Peyer's patch (tissue), 4 donors: Measurements from ENCODE around the gene NCF2. TPM values are rescaled to one million over a fixed set of nuclear protein-coding genes. Genes with fewer than 3 reads are reported as not detected.

ENCODE experiments used
- DNase-seq, 3 donors: peaks; one replicate each; pipeline ENCODE4 v3.0.0-alpha.2; 2017 to 2019
- H3K27ac ChIP-seq, 4 donors: fragments of 200-600 bp; sonication (generic); one replicate each; pipeline ENCODE4 v1.5.1; 2016 to 2019
- H3K27me3 ChIP-seq, 2 donors: fragments of 200-600 bp; sonication (generic); one replicate each; pipeline ENCODE4 v1.5.1; 2019
- H3K36me3 ChIP-seq, 3 donors: fragments of 200-600 bp; sonication (generic); one replicate each; pipeline ENCODE4 v1.5.1; 2016 to 2019
- H3K4me1 ChIP-seq, 4 donors: fragments of 200-600 bp; sonication (generic); one replicate each; pipeline ENCODE4 v1.5.1; 2016 to 2019
- H3K4me3 ChIP-seq, 4 donors: fragments of 200-600 bp; sonication (generic); 1 replicate in 3 of 4; 2 replicates in 1 of 4; pipeline ENCODE4 v1.5.1; 2016 to 2019; ENCODE audit warnings: mild to moderate bottlenecking in 1 of 4
- H3K9me3 ChIP-seq, 4 donors: fragments of 200-600 bp; sonication (generic); one replicate each; pipeline ENCODE4 v1.5.1; 2016 to 2019; ENCODE audit warnings: mild to moderate bottlenecking in 1 of 4
- CTCF ChIP-seq, 6 experiments: fragments of 450-650 bp in 4 of 6; fragments of 200-600 bp in 2 of 6; sonication (generic) in 1 of 6; IDR thresholded peaks; one replicate each; pipeline ENCODE4 v1.5.1; 2017 to 2019; ENCODE audit warnings: antibody characterized with exemption in 6 of 6, mild to moderate bottlenecking in 3 of 6, moderate library complexity in 1 of 6
- POLR2A ChIP-seq, 2 donors: fragments of 450-650 bp; IDR thresholded peaks; one replicate each; pipeline ENCODE4 v1.5.1; 2017; ENCODE audit warnings: antibody characterized with exemption in 2 of 2, mild to moderate bottlenecking in 2 of 2, moderate library complexity in 2 of 2
- total RNA-seq, 4 donors: library from RNA; depleted of rRNA; stranded (reverse); fragments of >200 nt; gene quantifications; one replicate each; pipeline ENCODE4 v1.1.0, GENCODE V29; 2016

NCF2 gene
- total RNA-seq, 4 donors from 2014 or later = 1.6 to 13.2 (median 5.6) TPM

GRCh38 chr1:183552441-183552840, 37.8 kb downstream of the NCF2 start:
- Histone ChIP-seq H3K27me3 (no peaks in the 10 kb centered on the region), H3K4me3 (no peak overlapping the region), H3K27ac (no peak overlapping the region), H3K9me3 (no peaks in the 10 kb centered on the region), H3K36me3 (peaks cover 0 to 66% (median 0%) of the 10 kb centered on the region in 3 donors), H3K4me1 (no peaks in the 10 kb centered on the region)
- no peak for DNase-seq
- TF ChIP-seq CTCF (IDR thresholded peaks at IDR 0.05) (no peak), POLR2A (IDR thresholded peaks at IDR 0.05) (no peak)

DNA sequence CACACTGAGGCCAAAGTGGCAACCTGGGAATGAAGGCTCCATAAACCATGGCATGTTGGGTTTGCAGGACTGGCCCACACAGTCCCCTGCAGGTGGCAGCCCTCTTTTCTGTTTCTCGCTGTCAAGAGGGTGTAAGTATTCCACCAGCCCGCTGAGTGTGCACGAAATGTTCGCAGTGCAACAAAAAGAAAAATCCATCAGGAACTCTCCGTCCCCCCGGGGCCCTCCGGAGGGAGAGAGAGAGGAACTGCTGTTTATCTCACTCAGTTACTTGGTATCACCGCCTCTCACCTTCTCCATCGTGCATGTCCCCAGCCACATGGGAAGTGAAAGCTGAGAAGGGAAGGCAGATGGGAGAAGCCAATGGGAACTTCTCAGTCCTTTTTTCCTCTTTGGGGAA, 38.3 kb downstream of the NCF2 start:
- Histone ChIP-seq H3K27me3 (no peaks in the 10 kb centered on the region), H3K4me3 (no peak overlapping the region), H3K27ac (no peak overlapping the region), H3K4me1 (no peaks in the 10 kb centered on the region), H3K9me3 (no peaks in the 10 kb centered on the region), H3K36me3 (peaks cover 0 to 71% (median 0%) of the 10 kb centered on the region in 3 donors)
- TF ChIP-seq CTCF (IDR thresholded peaks at IDR 0.05) (no peak), POLR2A (IDR thresholded peaks at IDR 0.05) (no peak)
- no peak for DNase-seq

DNA sequence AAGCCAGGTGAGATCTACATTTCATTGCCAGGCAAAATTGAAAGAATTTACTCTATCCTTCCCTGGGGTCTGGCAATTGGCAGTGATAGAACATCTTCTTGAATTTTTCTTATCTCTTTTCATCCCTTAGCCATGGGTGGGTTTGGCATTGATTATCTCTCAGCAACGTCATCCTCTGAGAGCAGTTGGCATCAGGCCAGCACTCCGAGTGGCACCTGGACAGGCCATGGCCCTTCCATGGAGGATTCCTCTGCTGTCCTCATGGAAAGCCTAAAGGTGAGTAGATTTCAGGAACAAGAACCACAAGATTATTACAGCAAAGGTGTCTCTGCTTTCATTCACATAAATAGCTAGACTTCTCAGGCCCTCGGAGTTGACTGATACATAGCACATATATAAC, 39.3 kb downstream of the NCF2 start:
- Histone ChIP-seq H3K36me3 (peaks cover 0 to 81% (median 0%) of the 10 kb centered on the region in 3 donors), H3K27ac (no peak overlapping the region), H3K27me3 (no peaks in the 10 kb centered on the region), H3K4me1 (no peaks in the 10 kb centered on the region), H3K4me3 (no peak overlapping the region), H3K9me3 (no peaks in the 10 kb centered on the region)
- no peak for DNase-seq
- no peak for TF ChIP-seq CTCF (IDR thresholded peaks at IDR 0.05)
- TF ChIP-seq POLR2A (IDR thresholded peaks at IDR 0.05) = no peak

DNA sequence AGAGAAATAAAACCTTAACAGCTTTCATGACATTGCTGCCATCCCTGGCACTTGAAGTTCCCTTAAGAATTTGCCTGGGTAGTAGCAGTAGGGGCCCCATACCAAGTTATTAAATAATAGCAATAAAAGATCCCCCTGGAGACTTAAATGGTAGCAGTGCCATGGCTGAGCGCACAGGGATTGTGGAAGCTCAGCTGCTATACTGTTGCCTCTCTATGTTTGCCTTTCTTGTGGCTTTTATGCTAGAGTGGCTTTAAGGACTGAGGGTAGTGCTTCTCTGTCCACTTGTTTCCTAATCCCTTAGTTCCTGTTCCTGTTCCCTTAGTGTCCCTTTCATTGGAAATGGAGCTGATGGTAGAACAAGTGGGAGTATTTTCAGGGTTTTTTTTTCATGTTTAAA, 42.1 kb downstream of the NCF2 start:
- H3K9me3 ChIP-seq = no peaks in the 10 kb centered on the region
- H3K36me3 ChIP-seq = peaks cover 0 to 90% (median 0%) of the 10 kb centered on the region in 3 donors
- no peaks in the 10 kb centered on the region for H3K27me3 ChIP-seq
- H3K27ac ChIP-seq = no peak overlapping the region
- H3K4me1 ChIP-seq = no peaks in the 10 kb centered on the region
- DNase-seq = no peak
- no peak overlapping the region for H3K4me3 ChIP-seq
- no peak for TF ChIP-seq CTCF (IDR thresholded peaks at IDR 0.05)
- TF ChIP-seq POLR2A (IDR thresholded peaks at IDR 0.05) = no peak

DNA sequence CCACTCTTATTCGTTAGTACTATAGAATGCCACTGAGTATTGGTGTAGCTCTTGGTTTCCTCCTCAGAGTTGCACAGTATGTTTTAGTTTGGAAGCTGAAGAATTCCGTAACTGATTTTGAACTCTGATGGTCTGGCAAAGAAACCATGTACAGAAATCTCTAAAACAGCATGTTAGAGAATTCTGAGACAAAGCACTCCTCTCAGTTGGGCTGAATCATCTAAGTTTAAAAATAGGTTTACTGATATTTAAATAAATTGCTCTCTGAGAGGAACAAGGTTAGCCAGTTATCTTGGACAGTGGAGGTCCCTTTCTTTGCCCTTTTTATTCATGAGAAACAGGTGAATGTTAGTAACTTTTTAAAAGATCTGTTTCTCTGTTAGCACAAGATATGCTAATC, 43.8 kb downstream of the NCF2 start:
- peaks cover 0 to 86% (median 0%) of the 10 kb centered on the region in 3 donors for H3K36me3 ChIP-seq
- no peaks in the 10 kb centered on the region for H3K27me3 ChIP-seq
- no peaks in the 10 kb centered on the region for H3K9me3 ChIP-seq
- H3K4me1 ChIP-seq = no peaks in the 10 kb centered on the region
- no peak overlapping the region for H3K4me3 ChIP-seq
- TF ChIP-seq CTCF (IDR thresholded peaks at IDR 0.05) (no peak), POLR2A (IDR thresholded peaks at IDR 0.05) (no peak)
- no peak for DNase-seq
- no peak overlapping the region for H3K27ac ChIP-seq
